GM21423 (cell line): ENCODE data around the gene NAT9.

Experiments
- ATAC-seq: cut with Tn5 transposase; IDR thresholded peaks from one replicate; pipeline ENCODE4 v1.9.1; 2021; ENCODE audit warnings: mild to moderate bottlenecking, moderate library complexity; ENCODE audit not compliant: unreplicated experiment

Gene NAT9, protein sequence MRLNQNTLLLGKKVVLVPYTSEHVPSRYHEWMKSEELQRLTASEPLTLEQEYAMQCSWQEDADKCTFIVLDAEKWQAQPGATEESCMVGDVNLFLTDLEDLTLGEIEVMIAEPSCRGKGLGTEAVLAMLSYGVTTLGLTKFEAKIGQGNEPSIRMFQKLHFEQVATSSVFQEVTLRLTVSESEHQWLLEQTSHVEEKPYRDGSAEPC

DNA sequence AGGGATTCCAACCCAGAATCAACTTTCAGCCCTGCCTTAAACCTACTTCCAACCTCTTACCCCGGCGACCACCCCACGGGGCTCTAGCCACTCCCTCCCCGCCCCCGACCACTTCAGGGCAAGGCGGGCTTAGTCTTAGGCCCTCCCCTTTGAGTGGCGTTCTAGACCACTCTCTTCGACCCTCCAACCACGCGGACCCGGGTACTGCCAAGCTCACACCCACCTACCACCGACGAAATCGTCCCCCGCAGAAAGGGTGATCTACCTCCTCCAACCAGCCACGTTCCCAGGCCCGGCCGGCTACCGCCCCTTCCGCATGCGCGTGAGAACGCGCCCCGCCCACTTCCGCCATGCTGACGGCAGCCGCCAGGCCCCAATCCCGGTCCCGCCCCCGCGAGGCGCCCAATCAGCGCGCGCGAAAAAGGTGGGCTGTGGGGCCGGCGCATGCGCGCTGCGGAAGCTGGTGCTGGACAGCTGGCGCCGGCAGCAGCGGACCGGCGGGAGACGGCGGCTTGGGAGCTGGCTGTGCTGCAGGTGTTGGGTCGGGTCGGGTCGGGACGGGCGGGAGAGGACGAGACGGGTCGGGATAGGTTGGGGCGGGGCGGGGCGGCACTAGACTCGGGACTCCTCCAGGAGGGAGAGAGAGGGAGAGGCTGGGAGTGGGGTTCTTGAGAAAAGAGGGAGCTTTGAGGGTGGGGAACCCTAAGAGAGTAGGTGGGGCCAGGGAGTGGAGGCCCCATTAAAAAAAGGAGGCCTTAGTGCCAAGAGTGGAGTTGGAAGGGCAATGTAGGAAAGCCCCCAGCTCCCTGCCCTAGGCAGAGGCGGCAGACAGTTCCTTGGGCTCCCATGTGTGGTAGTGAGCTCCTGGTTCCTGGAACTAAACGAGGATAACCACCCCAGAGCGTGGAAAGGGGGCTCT, at the start of gene NAT9:
TSS of gene NAT9 (minus strand) at position 302 of the 919 bp plus-strand sequence. CDS start 647 bp downstream, outside the sequence.
- peak; percentile 78 for ATAC-seq

DNA sequence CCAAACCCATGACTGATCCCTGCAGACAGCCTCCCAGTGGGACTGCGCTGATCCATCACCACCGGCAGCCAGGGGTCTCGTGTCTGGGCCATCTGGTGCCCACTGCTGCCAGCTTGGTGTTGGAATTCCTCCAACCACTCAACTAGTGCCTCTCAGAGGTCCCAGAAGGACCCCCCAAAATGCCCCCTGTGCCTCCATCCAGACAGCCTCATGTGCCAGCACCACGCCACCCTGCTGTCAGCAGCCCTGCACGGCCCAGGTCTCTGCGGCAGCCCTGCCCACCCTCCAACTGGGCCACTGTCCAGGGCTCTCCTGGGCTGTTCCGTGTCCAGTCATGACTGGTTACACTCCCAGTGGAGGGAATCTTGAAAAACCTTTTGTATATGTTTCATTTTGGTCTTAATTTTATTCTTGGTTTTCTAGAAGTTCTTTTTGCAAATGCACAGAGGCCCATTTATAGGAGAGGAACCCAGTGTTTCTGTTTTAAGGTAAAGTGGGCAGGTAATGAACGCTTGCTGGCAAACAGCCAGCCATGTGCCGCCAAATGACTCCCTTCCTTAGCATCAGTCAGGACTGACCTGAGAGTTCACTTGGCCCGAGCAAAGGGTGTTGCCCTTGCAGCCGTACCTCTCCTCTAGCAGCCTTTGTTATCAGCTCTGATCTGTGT, 48.9 kb upstream of the NAT9 start:
- ATAC-seq = no peak

GRCh38 chr17:74822939-74823367, 46.8 kb upstream of the NAT9 start:
- no peak for ATAC-seq

DNA sequence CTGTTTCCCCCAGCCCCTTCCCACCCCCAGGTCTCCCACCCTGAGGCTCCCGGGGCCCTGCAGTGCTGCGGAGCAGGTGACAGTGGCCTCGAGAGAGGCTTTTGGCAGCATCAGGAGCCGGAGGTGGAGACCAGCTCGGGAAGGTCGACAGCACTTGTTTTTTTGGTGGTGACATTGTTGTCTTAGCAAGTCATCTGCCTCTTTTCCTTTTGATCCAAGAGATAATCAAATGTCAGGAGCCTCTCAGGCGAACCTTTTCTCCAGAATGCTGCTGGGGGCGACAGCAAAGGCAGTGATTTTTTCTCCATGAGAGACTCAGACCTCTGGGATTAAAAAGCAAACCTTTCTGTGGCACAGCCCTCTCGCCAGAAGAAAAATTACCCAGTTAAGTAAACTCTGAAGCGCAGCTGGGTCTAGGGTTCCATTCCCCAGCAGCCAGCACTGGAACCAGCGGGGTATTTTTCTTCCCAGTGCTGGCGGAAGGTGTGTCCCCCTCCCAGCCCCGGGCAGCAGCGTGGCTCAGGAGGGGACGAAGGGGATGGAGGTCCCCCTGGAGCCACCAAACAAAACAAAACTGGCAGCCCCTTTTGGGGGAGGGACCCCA, 46.3 kb upstream of the NAT9 start:
- ATAC-seq = no peak

- ATAC-seq = no peak
Observed at GRCh38 chr17:74821655-74822334, 45.6 kb upstream of the NAT9 start.

DNA sequence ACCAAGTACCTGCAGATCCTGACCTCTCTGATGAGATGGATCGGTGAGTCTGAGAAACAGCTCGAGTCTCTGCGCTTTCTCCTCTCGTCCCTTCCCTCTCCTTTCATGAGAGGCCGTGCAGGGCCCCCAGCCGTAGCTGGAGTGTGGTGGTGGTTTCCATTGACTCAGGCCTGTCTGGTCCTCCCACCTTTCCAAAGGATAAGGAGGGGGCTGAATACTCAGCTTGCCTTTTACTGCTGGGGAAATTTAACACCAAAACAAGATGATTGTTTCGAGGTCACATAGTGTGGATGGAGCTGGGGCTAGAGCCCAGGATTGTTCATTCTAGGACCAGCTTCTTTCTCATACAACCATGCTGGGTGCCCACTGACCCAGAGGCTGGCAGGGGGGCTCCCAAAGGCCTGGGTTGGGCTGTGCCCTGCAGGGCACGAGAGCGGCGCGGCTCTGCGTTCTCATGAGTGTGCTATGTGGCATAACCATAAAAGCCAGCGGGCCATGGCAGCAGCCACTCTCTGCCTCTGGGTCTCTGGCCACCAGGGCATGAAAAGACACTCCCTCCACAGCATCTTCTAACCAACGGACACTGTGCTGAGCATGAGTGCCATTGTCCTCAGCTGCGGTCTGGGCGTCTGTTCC, 43.8 kb upstream of the NAT9 start:
- ATAC-seq = no peak

DNA sequence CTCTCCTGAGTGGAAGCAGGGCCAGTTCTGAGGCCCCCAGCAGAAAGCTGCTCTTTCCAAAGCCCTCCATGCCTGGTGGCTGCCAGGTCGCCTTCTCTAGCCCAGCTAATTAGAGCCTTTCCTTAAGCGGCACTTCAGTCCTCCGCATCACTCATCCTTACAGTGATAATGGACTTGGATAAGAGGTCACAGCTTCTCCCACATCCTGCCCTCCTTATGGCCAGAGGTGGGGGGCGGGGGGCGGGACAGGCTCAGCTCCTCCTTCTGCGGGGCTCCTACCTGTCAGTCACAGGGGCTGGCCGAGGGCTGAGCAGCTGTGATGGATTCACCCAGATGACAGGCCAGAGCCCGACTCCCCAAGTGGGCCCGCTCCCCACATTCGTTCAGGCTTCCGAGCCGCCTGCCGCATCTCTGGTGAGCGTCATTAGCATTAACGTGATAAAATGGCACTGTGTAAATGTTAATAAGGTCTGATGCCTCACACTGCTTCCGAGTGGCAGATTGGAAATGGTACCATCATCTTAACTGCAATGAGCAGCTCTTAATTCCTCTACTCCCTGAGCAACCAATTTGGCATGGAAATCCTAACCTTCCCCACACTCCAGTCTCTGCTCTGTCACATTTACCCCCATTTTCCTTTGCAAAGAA, 42.3 kb upstream of the NAT9 start:
- ATAC-seq = no peak

- no peak for ATAC-seq
Observed at GRCh38 chr17:74816905-74817620, 40.9 kb upstream of the NAT9 start.

GRCh38 chr17:74815550-74816370, 39.6 kb upstream of the NAT9 start:
- ATAC-seq = no peak

DNA sequence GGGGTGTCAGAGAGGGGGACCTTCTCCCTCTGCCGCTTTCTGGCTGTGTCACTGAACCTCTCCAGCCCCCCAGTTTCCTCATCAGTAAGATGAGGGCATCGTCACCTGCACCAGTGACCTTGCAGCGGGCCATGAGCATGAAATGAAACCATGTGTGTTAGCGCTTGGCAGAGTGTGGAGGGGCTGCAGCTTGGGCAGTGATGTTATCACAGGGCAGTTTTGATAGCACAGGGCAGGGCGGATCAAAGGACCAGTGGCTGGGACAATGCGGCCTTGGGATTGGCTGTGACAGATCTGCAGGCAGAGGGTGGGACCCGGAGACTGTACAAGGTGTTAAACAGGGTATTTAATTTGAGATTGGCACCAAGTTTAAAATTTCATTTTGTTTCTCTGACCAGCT, 38.9 kb upstream of the NAT9 start:
- ATAC-seq = no peak

DNA sequence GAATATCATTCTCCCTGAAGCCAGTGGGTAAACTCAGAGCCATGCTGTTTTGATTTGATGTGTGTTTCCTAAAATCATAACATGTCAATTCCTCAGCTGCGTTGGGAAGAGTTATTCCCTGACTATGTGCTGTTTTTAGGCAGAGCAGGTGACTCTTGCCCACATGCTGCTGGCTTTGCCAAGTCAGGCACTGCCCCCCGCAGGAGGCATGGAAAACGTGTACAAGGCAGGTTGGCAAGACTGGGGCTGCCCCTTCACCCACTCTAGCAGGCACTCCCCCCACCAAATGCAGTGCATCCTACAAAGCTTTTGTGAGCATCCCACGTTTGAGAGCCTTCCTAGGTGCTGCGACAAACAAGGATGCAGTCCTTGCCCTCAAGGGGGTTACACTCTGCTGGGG, 38.3 kb upstream of the NAT9 start:
- no peak for ATAC-seq

DNA sequence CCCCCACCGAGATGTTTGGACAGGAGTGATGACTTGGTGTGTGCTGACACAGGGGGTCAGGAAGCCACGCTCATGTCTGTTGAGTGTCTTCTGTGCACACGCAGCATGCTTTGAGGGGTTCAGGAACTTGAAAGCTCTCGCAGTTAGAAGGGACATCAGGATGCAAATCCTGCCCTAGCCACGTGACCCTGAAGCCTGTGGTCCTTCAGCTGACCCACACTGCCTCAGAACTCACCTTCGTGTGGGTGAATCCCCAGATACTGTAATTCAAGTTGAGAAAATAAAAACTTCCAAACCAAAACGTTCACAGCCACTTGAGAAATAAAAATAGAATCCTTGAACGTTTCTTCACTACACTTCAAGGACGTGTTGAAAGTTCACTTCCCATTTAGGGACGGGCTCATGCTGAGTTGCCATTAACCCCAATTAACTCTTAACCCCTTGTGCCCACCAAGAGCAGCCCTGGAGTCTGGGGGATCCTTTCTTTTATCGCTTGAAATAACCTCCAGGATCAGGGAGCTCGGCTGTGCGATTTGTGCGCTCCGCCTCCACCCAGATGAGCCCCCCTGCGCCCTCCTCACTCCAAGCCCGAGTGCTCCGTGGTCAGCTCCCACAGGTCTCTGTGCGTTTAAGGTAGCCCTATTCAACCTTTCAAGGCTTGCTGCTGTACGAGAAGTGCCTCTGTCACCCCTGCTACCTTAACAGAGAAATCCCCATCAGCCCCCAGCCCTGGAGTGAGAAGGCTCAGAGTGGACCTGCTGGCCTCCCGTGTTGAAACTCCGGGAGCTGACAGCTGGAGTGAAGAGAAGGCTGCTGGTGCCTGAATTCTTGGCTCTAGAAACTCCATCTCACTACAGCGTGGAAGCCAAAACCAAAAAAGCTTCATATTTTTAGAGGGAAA, 36.2 kb upstream of the NAT9 start:
- no peak for ATAC-seq

DNA sequence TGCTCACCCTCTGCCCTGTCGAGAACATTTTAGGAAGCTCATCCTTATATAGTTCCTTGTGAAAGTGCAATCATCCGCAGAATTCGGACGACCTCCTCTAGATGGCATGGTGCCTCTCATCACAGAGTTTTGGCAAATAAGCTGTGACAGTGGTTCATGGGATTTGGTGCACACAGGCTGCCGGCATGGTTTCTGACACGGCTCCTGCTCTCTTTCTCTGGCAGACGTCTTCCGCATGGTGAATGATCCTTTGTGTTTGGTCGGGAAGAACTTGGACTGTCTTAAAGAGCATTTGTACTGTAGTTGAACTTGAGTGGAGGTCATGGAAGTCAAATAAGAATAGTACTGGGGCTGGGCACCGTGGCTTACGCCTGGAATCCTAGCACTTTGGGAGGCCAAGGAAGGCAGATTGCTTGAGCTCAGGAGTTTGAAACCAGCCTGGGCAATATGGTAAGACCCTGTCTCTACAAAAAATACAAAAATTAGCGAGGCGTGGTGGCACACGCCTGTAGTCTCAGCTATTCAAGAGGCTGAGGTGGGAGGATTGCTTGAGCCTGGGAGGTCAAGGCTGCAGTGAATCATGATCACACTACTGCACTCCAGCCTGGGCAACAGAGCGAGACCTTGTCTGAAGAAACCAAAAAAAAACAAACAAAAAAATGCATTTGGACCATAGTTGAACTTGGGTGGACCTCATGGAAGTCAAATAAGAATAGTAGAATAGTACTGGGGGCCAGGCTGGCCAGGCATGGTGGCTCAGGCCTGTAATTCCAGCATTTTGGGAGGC, 34.7 kb upstream of the NAT9 start:
- ATAC-seq = no peak

- ATAC-seq = no peak
Observed at GRCh38 chr17:74808714-74809430, 32.7 kb upstream of the NAT9 start.

DNA sequence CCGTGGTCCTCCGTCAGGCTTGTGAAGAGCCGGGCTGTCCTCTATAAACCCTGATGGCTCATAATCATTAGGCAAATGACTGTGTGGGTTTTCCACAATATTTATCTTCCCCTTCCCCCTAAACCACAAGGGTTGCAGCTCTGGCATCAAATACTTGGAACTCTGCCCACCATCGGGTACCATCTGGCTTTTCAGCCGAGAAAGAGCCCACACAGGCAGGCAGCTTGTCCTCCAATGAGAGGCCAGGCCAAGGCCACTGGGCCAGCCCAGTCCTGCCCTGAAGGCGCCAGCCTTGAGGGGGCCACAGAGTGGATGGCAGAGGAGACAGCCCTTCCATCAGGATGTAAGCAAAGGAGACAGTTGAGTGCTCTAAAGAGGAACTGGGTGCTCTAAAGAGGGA, 31.8 kb upstream of the NAT9 start:
- no peak for ATAC-seq

DNA sequence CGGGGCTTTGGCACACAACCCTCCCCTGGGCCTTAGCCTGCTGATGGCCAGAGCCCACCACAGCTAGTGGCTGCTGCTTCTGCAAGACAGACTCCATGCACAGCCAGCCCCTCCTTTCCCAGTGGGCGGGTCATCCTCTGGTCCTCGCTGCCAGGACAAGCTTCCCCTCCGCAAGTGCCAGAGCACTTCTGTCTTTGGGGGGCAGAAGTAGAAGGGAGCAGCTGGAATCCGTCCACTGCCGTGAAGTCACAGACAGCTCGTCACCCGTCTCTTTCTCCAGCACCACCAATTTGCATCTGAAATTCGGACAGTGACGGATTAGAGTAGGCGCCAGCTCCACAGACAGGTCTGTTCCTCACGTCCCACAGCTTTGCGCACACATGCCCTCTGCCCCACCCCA, 31.3 kb upstream of the NAT9 start:
- ATAC-seq = no peak
